ENCODE measurements around the gene CATSPER1. TPM values are rescaled to one million over a fixed set of nuclear protein-coding genes. Genes with fewer than 3 reads are reported as not detected.

The CATSPER1 gene
- total and polyA plus RNA-seq, 2 of the 8 experiments (the other 6 are each of a cell fraction or from before 2014, with no cell fraction given), result not detected

GRCh38 chr11:66048547-66049323 lies 22.5 kb upstream of the CATSPER1 start, which contains the start of gene GAL3ST3 (continued):
- TF ChIP-seq, protein P1, sequence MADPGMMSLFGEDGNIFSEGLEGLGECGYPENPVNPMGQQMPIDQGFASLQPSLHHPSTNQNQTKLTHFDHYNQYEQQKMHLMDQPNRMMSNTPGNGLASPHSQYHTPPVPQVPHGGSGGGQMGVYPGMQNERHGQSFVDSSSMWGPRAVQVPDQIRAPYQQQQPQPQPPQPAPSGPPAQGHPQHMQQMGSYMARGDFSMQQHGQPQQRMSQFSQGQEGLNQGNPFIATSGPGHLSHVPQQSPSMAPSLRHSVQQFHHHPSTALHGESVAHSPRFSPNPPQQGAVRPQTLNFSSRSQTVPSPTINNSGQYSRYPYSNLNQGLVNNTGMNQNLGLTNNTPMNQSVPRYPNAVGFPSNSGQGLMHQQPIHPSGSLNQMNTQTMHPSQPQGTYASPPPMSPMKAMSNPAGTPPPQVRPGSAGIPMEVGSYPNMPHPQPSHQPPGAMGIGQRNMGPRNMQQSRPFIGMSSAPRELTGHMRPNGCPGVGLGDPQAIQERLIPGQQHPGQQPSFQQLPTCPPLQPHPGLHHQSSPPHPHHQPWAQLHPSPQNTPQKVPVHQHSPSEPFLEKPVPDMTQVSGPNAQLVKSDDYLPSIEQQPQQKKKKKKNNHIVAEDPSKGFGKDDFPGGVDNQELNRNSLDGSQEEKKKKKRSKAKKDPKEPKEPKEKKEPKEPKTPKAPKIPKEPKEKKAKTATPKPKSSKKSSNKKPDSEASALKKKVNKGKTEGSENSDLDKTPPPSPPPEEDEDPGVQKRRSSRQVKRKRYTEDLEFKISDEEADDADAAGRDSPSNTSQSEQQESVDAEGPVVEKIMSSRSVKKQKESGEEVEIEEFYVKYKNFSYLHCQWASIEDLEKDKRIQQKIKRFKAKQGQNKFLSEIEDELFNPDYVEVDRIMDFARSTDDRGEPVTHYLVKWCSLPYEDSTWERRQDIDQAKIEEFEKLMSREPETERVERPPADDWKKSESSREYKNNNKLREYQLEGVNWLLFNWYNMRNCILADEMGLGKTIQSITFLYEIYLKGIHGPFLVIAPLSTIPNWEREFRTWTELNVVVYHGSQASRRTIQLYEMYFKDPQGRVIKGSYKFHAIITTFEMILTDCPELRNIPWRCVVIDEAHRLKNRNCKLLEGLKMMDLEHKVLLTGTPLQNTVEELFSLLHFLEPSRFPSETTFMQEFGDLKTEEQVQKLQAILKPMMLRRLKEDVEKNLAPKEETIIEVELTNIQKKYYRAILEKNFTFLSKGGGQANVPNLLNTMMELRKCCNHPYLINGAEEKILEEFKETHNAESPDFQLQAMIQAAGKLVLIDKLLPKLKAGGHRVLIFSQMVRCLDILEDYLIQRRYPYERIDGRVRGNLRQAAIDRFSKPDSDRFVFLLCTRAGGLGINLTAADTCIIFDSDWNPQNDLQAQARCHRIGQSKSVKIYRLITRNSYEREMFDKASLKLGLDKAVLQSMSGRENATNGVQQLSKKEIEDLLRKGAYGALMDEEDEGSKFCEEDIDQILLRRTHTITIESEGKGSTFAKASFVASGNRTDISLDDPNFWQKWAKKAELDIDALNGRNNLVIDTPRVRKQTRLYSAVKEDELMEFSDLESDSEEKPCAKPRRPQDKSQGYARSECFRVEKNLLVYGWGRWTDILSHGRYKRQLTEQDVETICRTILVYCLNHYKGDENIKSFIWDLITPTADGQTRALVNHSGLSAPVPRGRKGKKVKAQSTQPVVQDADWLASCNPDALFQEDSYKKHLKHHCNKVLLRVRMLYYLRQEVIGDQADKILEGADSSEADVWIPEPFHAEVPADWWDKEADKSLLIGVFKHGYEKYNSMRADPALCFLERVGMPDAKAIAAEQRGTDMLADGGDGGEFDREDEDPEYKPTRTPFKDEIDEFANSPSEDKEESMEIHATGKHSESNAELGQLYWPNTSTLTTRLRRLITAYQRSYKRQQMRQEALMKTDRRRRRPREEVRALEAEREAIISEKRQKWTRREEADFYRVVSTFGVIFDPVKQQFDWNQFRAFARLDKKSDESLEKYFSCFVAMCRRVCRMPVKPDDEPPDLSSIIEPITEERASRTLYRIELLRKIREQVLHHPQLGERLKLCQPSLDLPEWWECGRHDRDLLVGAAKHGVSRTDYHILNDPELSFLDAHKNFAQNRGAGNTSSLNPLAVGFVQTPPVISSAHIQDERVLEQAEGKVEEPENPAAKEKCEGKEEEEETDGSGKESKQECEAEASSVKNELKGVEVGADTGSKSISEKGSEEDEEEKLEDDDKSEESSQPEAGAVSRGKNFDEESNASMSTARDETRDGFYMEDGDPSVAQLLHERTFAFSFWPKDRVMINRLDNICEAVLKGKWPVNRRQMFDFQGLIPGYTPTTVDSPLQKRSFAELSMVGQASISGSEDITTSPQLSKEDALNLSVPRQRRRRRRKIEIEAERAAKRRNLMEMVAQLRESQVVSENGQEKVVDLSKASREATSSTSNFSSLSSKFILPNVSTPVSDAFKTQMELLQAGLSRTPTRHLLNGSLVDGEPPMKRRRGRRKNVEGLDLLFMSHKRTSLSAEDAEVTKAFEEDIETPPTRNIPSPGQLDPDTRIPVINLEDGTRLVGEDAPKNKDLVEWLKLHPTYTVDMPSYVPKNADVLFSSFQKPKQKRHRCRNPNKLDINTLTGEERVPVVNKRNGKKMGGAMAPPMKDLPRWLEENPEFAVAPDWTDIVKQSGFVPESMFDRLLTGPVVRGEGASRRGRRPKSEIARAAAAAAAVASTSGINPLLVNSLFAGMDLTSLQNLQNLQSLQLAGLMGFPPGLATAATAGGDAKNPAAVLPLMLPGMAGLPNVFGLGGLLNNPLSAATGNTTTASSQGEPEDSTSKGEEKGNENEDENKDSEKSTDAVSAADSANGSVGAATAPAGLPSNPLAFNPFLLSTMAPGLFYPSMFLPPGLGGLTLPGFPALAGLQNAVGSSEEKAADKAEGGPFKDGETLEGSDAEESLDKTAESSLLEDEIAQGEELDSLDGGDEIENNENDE (IDR thresholded peaks at IDR 0.05; ENCODE audit: insufficient replicate concordance, low read length), result no peak
- TF ChIP-seq POLR2AphosphoS5 (IDR thresholded peaks at IDR 0.05; ENCODE audit: low read depth, low read length), result 0 out of 2 replicates have a peak, but pooled peaks have one; percentile 20
- no peak for TF ChIP-seq SIX5 (IDR thresholded peaks at IDR 0.05; ENCODE audit: low read depth, low read length)
- peak; percentile 66 for TF ChIP-seq ASH2L (IDR thresholded peaks at IDR 0.05; ENCODE audit: low read length)
- peak; percentile 72 for TF ChIP-seq KDM4A (IDR thresholded peaks at IDR 0.05; ENCODE audit: low read depth, low read length, severe bottlenecking)
- TF ChIP-seq E2F6 (IDR thresholded peaks at IDR 0.05), result no peak
- TF ChIP-seq, protein P2, sequence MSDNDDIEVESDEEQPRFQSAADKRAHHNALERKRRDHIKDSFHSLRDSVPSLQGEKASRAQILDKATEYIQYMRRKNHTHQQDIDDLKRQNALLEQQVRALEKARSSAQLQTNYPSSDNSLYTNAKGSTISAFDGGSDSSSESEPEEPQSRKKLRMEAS (IDR thresholded peaks at IDR 0.05), result peak; percentile 10; the same call in 1 of the 2 replicates
- no peak for TF ChIP-seq BCL11A (IDR thresholded peaks at IDR 0.05; ENCODE audit: low read depth in 2 of 2, low read length in 2 of 2)
- no peak; the same call in 1 of the 2 replicates for TF ChIP-seq CREB1 (IDR thresholded peaks at IDR 0.05)
- TF ChIP-seq BACH1 (IDR thresholded peaks at IDR 0.05; ENCODE audit: low read length), result no peak
